Fibroblast of lung (primary cell): Measurements from ENCODE around the gene COL11A2. TPM values are rescaled to one million over a fixed set of nuclear protein-coding genes. Genes with fewer than 3 reads are reported as not detected.

Experiments used
- DNase-seq, 2 donors: peaks; one replicate each; pipeline versions ENCODE4 v3.0.0 to v3.0.0-alpha.2; 2010; ENCODE audit warnings: low read depth in 2 of 2
- H2AFZ ChIP-seq: 2 replicates; pipeline ENCODE4 v1.5.1; 2012; ENCODE audit warnings: low read length, control low read depth, inconsistent platforms
- H3K27ac ChIP-seq: 2 replicates; pipeline ENCODE4 v1.5.1; 2011; ENCODE audit warnings: low read length, control low read depth; ENCODE audit not compliant: insufficient read depth
- H3K27me3 ChIP-seq: 2 replicates; pipeline ENCODE4 v1.5.1; 2011; ENCODE audit warnings: mild to moderate bottlenecking, low read length; ENCODE audit not compliant: control insufficient read depth, insufficient read depth
- H3K36me3 ChIP-seq: 2 replicates; pipeline ENCODE4 v1.5.1; 2011; ENCODE audit warnings: low read length; ENCODE audit not compliant: control insufficient read depth, insufficient read depth
- H3K4me1 ChIP-seq: 2 replicates; pipeline ENCODE4 v1.5.1; 2011; ENCODE audit warnings: low read length; ENCODE audit not compliant: control insufficient read depth, insufficient read depth; ENCODE audit errors: extremely low read depth
- H3K4me2 ChIP-seq: 2 replicates; pipeline ENCODE4 v1.5.1; 2011; ENCODE audit warnings: low read length, control low read depth; ENCODE audit not compliant: insufficient read depth; ENCODE audit errors: extremely low read depth
- H3K4me3 ChIP-seq, 4 experiments: fragments of 200-600 bp in 1 of 4; sonication (generic) in 1 of 4; replicated peaks in 1 of 4; 2 replicates each; pipeline ENCODE4 v1.5.1; 2011 to 2016; ENCODE audit warnings: low read length in 4 of 4, low read depth in 3 of 4, mild to moderate bottlenecking in 3 of 4, control low read depth in 2 of 4, inconsistent platforms in 1 of 4, mixed read lengths in 1 of 4; ENCODE audit not compliant: insufficient read depth in 1 of 4; ENCODE audit errors: control extremely low read depth in 1 of 4
- H3K79me2 ChIP-seq: 2 replicates; pipeline ENCODE4 v1.5.1; 2012; ENCODE audit warnings: mild to moderate bottlenecking, low read length, inconsistent platforms; ENCODE audit not compliant: control insufficient read depth, insufficient read depth
- H3K9ac ChIP-seq: 2 replicates; pipeline ENCODE4 v1.5.1; 2011; ENCODE audit warnings: mild to moderate bottlenecking, low read length, control low read depth; ENCODE audit not compliant: insufficient read depth
- H3K9me3 ChIP-seq: 2 replicates; pipeline ENCODE4 v1.5.1; 2012; ENCODE audit warnings: low read depth, low read length; ENCODE audit not compliant: control insufficient read depth, insufficient read depth
- H4K20me1 ChIP-seq: 2 replicates; pipeline ENCODE4 v1.5.1; 2011; ENCODE audit warnings: low read length; ENCODE audit not compliant: control insufficient read depth, insufficient read depth; ENCODE audit errors: extremely low read depth
- EZH2 ChIP-seq: IDR thresholded peaks from 2 replicates; pipeline ENCODE4 v1.5.1; 2012; ENCODE audit warnings: low read length, control low read depth, mild to moderate bottlenecking; ENCODE audit errors: missing control alignments
- polyA minus RNA-seq: library from RNA; depleted of rRNA, polyadenylated mRNA; stranded (reverse); fragments of >200 nt; gene quantifications from 2 replicates; pipeline ENCODE4 v1.2.3, GENCODE V29; 2011; ENCODE audit warnings: low replicate concordance
- polyA plus RNA-seq, 2 donors: library from polyadenylated mRNA; depleted of rRNA in 1 of 2; stranded (reverse) in 1 of 2; unstranded in 1 of 2; fragments of >200 nt; gene quantifications; 2 replicates each; pipeline ENCODE4 v1.2.1, GENCODE V29; 2011 to 2012; ENCODE audit warnings: missing spikeins in 1 of 2
- total RNA-seq: library from RNA; depleted of rRNA; stranded (reverse); fragments of >200 nt; gene quantifications from 2 replicates; pipeline ENCODE4 v1.2.1, GENCODE V29; 2014
- TF ChIP-seq, protein P1 (sequence below), 2 donors: IDR thresholded peaks in 1 of 2; conservative IDR thresholded peaks in 1 of 2; 1 replicate in 1 of 2; 2 replicates in 1 of 2; pipeline ENCODE4 v1.5.1; 2011 to 2012; ENCODE audit warnings: low read length in 2 of 2, control low read depth in 1 of 2, inconsistent platforms in 1 of 2, low read depth in 1 of 2, mild to moderate bottlenecking in 1 of 2

The COL11A2 gene
- total RNA-seq (0.17 and 0.26 TPM in 2 replicates), polyA plus RNA-seq (0.06 and 0.17 TPM in 2 replicates), polyA minus RNA-seq (not detected in 2 replicates)
- polyA plus RNA-seq (2012) = 0.06 and 0.30 TPM in 2 replicates

DNA sequence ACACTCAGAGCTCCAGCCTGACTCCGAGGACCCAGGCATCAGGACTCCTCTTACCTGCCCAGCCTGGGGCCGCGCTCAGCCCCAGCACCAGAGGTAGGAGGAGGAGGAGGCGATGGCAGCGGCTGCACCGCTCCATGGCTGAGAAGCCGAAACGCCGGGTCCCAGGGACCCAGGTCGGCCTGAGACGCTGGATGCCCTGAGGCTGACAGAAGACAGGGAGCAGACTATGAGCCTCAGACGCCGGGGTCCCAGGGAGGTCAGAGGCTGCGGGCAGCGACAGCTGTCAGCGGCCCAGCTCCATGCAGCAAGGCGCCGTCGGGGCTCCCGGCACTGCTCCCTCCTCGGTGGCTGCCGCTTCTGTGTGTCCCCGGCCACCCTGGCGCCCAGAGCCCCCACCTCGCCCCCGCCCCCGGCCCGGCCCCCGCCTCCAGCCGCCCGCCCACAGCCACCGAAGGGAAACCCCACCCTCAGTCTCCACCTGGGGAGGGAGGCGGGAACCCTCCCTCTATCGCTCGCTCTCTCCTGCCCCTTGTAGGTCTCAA lies at the start of gene COL11A2:
COL11A2 (minus strand) TSS at position 363 of the 542 bp plus-strand sequence; CDS start at position 136, 227 bp downstream.
- DNase-seq = no peak
- no peak within 1 kb of the TSS for H2AFZ ChIP-seq

GRCh38 chr6:33241968-33242367 lies 49.7 kb upstream of the COL11A2 start:
- no peaks in the 10 kb centered on the region for H3K36me3 ChIP-seq
- no peak overlapping the region for H3K27ac ChIP-seq
- no peak overlapping the region for H3K4me3 ChIP-seq
- no peaks in the 10 kb centered on the region for H3K4me1 ChIP-seq
- H4K20me1 ChIP-seq = no peaks in the 10 kb centered on the region
- no peak overlapping the region for H3K4me2 ChIP-seq
- H3K9me3 ChIP-seq = no peaks in the 10 kb centered on the region
- no peak overlapping the region for H3K9ac ChIP-seq
- no peak overlapping the region for H2AFZ ChIP-seq
- no peak for TF ChIP-seq EZH2
- TF ChIP-seq, protein P1, sequence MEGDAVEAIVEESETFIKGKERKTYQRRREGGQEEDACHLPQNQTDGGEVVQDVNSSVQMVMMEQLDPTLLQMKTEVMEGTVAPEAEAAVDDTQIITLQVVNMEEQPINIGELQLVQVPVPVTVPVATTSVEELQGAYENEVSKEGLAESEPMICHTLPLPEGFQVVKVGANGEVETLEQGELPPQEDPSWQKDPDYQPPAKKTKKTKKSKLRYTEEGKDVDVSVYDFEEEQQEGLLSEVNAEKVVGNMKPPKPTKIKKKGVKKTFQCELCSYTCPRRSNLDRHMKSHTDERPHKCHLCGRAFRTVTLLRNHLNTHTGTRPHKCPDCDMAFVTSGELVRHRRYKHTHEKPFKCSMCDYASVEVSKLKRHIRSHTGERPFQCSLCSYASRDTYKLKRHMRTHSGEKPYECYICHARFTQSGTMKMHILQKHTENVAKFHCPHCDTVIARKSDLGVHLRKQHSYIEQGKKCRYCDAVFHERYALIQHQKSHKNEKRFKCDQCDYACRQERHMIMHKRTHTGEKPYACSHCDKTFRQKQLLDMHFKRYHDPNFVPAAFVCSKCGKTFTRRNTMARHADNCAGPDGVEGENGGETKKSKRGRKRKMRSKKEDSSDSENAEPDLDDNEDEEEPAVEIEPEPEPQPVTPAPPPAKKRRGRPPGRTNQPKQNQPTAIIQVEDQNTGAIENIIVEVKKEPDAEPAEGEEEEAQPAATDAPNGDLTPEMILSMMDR (conservative IDR thresholded peaks at IDR 0.05 in 1 of 2, IDR thresholded peaks at IDR 0.05 in 1 of 2; ENCODE audit: low read depth in 1 of 2, low read length in 2 of 2) = no peak
- no peak for DNase-seq
- H3K27me3 ChIP-seq = peaks cover 6% of the 10 kb centered on the region
- H3K79me2 ChIP-seq = no peaks in the 10 kb centered on the region

More for the DNA sequence above, at the start of gene COL11A2:
- Histone ChIP-seq H3K4me2 (peak within 1 kb of the TSS; percentile 8), H4K20me1 (no peaks in the 10 kb centered on the region), H3K36me3 (peaks cover 13% of the 10 kb centered on the region), H3K9me3 (no peaks in the 10 kb centered on the region), H3K4me1 (no peaks in the 10 kb centered on the region), H3K4me3 (peak within 1 kb of the TSS in 2 of 4 experiments; percentile 35 to 37), H3K79me2 (no peaks in the 10 kb centered on the region), H3K27ac (no peak within 1 kb of the TSS), H3K27me3 (peaks cover 23% of the 10 kb centered on the region), H3K9ac (no peak within 1 kb of the TSS)
- peak; percentile 96 for TF ChIP-seq EZH2
- TF ChIP-seq, protein P1 (conservative IDR thresholded peaks at IDR 0.05 in 1 of 2, IDR thresholded peaks at IDR 0.05 in 1 of 2; ENCODE audit: low read depth in 1 of 2, low read length in 2 of 2) = no peak

GRCh38 chr6:33237741-33238140 lies 45.5 kb upstream of the COL11A2 start:
- H4K20me1 ChIP-seq = no peaks in the 10 kb centered on the region
- no peaks in the 10 kb centered on the region for H3K4me1 ChIP-seq
- H3K27me3 ChIP-seq = peaks cover 17% of the 10 kb centered on the region
- no peaks in the 10 kb centered on the region for H3K79me2 ChIP-seq
- no peak for TF ChIP-seq EZH2
- TF ChIP-seq, protein P1 (conservative IDR thresholded peaks at IDR 0.05 in 1 of 2, IDR thresholded peaks at IDR 0.05 in 1 of 2; ENCODE audit: low read depth in 1 of 2, low read length in 2 of 2) = no peak
- H3K9me3 ChIP-seq = no peaks in the 10 kb centered on the region
- H3K4me2 ChIP-seq = no peak overlapping the region
- no peak overlapping the region for H3K27ac ChIP-seq
- no peaks in the 10 kb centered on the region for H3K36me3 ChIP-seq
- no peak overlapping the region for H3K9ac ChIP-seq
- DNase-seq = no peak
- no peak overlapping the region for H3K4me3 ChIP-seq
- H2AFZ ChIP-seq = no peak overlapping the region
